Stomach (tissue), 9 donors: ENCODE data around the gene RRAD. TPM values are rescaled to one million over a fixed set of nuclear protein-coding genes. Genes with fewer than 3 reads are reported as not detected.

Experiments
- DNase-seq, 2 donors: peaks; one replicate each; pipeline versions ENCODE4 v3.0.0 to v3.0.0-alpha.2; 2013 to 2019
- H3K27ac ChIP-seq, 5 donors: fragments of 200-600 bp in 4 of 5; sonication (generic) in 4 of 5; one replicate each; pipeline ENCODE4 v1.5.1; 2013 to 2019; ENCODE audit warnings: mild to moderate bottlenecking in 1 of 5, moderate library complexity in 1 of 5
- H3K27me3 ChIP-seq, 3 donors: fragments of 200-600 bp; sonication (generic); one replicate each; pipeline ENCODE4 v1.5.1; 2017 to 2019; ENCODE audit warnings: mixed run types in 1 of 3
- H3K36me3 ChIP-seq, 4 donors: fragments of 200-600 bp; sonication (generic); 1 replicate in 3 of 4; 2 replicates in 1 of 4; pipeline ENCODE4 v1.5.1; 2016 to 2019
- H3K4me1 ChIP-seq, 4 donors: fragments of 200-600 bp; sonication (generic); one replicate each; pipeline ENCODE4 v1.5.1; 2016 to 2019
- H3K4me3 ChIP-seq, 4 donors: fragments of 200-600 bp; sonication (generic) in 3 of 4; one replicate each; pipeline ENCODE4 v1.5.1; 2016 to 2019; ENCODE audit warnings: mild to moderate bottlenecking in 1 of 4
- H3K9me3 ChIP-seq, 4 donors: fragments of 200-600 bp; sonication (generic); one replicate each; pipeline ENCODE4 v1.5.1; 2016 to 2019
- CTCF ChIP-seq, 7 experiments: fragments of 450-650 bp in 4 of 7; fragments of 200-600 bp in 3 of 7; sonication (generic) in 3 of 7; IDR thresholded peaks; one replicate each; pipeline ENCODE4 v1.5.1; 2016 to 2019; ENCODE audit warnings: antibody characterized with exemption in 7 of 7, control low read depth in 2 of 7, mild to moderate bottlenecking in 1 of 7
- EP300 ChIP-seq: sonication (generic); formaldehyde crosslinking; IDR thresholded peaks from one replicate; pipeline ENCODE4 v1.6.1; 2017; ENCODE audit warnings: antibody characterized with exemption
- POLR2A ChIP-seq, 4 donors: fragments of 450-650 bp; IDR thresholded peaks; one replicate each; pipeline ENCODE4 v1.6.1; 2016; ENCODE audit warnings: antibody characterized with exemption in 4 of 4, control low read depth in 2 of 4, mild to moderate bottlenecking in 1 of 4, moderate library complexity in 1 of 4
- POLR2AphosphoS5 ChIP-seq, 3 donors: sonication (generic); formaldehyde crosslinking; IDR thresholded peaks; one replicate each; pipeline ENCODE4 v1.6.1; 2016; ENCODE audit warnings: antibody characterized with exemption in 3 of 3
- WGBS, 5 donors: extraction: QIAGEN DNeasy Blood & Tissue Kit in 3 of 5; methylation state at CpG; one replicate each; pipeline versions ENCODE4 v1.1.5 to v1.1.7; 2013 to 2018; 5-methylcytosine and 5-hydroxymethylcytosine counted together
- intact Hi-C: fragments of 100-400 bp; cut with DNase I; formaldehyde crosslinking; loops from one replicate; pipeline ENCODE4 v1.15.1; 2023; ENCODE audit warnings: low total_unique reads
- polyA plus RNA-seq, 3 donors: library from polyadenylated mRNA; stranded (reverse); fragments of 200-250 nt; gene quantifications; one replicate each; pipeline ENCODE4 v1.2.3, GENCODE V29; 2013
- total RNA-seq, 5 donors: library from RNA; depleted of rRNA; stranded (reverse); fragments of >200 nt; gene quantifications; one replicate each; pipeline versions ENCODE4 v1.1.0 to v1.2.3, GENCODE V29; 2014 to 2016
- donor health status: healthy with polysubstance abuse.
- donor health status: Bipolar disorder and iron deficiency.
- donor health status: healthy.

Gene RRAD
- total and polyA plus RNA-seq, 8 donors = 1.0 to 39.7 (median 3.5) TPM

DNA sequence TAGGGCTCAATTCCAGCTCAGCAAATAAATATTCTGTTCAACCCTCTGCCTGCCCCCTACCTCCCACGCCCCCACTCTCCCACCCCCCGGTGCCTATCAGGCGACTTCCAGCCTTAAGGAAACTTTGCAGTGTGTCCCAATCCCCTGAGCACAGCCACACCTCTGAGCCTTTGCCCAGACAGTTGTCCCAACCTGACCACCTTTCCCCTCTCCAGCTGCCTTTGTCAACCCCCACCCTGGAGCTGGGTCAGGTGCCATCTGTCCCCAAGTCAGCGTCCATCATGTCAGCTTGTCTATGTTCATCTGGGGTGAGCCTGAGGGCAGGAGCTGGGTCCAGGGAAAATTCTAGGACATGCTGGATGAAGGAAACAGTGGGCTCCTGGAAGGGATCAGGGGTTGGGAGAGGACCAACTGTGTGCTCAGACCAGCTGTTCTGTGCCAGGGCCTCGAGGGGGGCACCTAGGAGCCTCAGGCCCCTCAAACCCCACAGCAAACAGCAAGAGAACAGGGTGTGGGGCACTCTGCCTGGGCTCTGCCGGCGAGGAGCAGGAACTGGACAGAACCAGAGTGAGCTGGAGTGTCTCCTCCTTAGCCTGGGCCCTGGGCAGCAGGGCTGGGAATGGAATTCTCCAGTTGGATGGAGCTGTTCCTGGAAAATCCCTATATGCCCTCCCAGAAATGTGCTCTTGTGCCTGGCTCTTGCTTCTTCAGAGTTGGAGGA, 24.5 kb downstream of the RRAD start:
- WGBS, 5 donors = 26 to 39% (median 28%) methylated on average over 4 to 7 of the region's 7 CpGs
- Histone ChIP-seq H3K9me3 (no peaks in the 10 kb centered on the region), H3K4me1 (peaks cover 52 to 93% (median 75%) of the 10 kb centered on the region in 4 donors), H3K36me3 (no peaks in the 10 kb centered on the region), H3K4me3 (no peak overlapping the region), H3K27ac (peak overlapping the region in 4 of 5 donors; percentile 80 to 88 (median 86)), H3K27me3 (no peaks in the 10 kb centered on the region)
- intact Hi-C loops = no loop called here
- DNase-seq = peak in 1 of 2 donors; percentile 74
- no peak for TF ChIP-seq CTCF (IDR thresholded peaks at IDR 0.05)
- peak in 1 of 3 donors; percentile 40 for TF ChIP-seq POLR2AphosphoS5 (IDR thresholded peaks at IDR 0.05)
- TF ChIP-seq EP300 = no peak

GRCh38 chr16:66899945-66900710, 25.2 kb downstream of the RRAD start:
- peak overlapping the region; percentile 56 to 88 (median 85) for H3K27ac ChIP-seq
- intact Hi-C loops = no loop called here
- no peak for TF ChIP-seq POLR2A (IDR thresholded peaks at IDR 0.05)
- peak; percentile 30 to 43 (median 34) for TF ChIP-seq POLR2AphosphoS5 (IDR thresholded peaks at IDR 0.05)
- H3K27me3 ChIP-seq = no peaks in the 10 kb centered on the region
- peaks cover 44 to 92% (median 70%) of the 10 kb centered on the region in 4 donors for H3K4me1 ChIP-seq
- 19 to 24% (median 20%) methylated on average over 9 of the region's 9 CpGs for WGBS, 5 donors
- no peaks in the 10 kb centered on the region for H3K36me3 ChIP-seq
- H3K4me3 ChIP-seq = no peak overlapping the region
- DNase-seq = peak; percentile 87 to 95
- H3K9me3 ChIP-seq = no peaks in the 10 kb centered on the region

DNA sequence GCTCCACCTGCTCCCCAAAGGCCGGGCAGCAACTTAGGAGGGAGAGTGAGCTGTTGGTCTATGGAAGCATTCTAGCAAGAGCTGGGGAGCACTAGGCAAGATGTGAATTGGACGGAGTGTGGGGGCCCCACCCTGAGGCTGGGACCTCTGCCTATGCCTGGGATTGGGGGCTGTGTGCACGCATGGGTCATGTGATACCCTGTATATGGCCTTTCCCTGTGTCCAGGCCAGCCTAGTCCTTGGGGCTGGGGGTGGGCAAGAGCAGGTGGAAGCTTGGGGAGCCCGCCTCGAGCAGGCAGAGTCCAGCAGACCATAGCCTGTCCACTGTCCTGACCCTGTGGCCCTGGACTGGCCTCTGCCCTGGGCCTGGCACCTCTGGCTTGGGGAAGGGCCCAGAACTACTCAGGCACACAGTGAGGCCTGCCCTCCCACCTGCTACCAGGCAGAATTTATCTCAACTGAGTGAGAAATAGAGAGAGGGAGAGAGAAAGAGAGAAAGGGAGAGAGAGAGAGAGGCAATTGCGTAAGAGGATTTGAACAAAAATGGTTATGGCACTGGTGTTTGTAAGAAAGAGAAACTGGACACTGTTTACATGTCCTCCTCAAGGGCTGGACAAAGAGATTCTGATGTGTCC, 25.9 kb downstream of the RRAD start:
- intact Hi-C loops = no loop called here
- Histone ChIP-seq H3K4me3 (no peak overlapping the region), H3K9me3 (no peaks in the 10 kb centered on the region), H3K27ac (peak overlapping the region; percentile 59 to 88 (median 85)), H3K4me1 (peaks cover 37 to 85% (median 63%) of the 10 kb centered on the region in 4 donors), H3K27me3 (no peaks in the 10 kb centered on the region), H3K36me3 (no peaks in the 10 kb centered on the region)
- WGBS, 5 donors = 66 to 89% (median 85%) methylated on average over 4 to 6 of the region's 6 CpGs
- TF ChIP-seq POLR2AphosphoS5 (IDR thresholded peaks at IDR 0.05) (peak in 1 of 3 donors; percentile 40), CTCF (IDR thresholded peaks at IDR 0.05) (no peak), EP300 (no peak), POLR2A (IDR thresholded peaks at IDR 0.05) (no peak)
- no peak for DNase-seq

DNA sequence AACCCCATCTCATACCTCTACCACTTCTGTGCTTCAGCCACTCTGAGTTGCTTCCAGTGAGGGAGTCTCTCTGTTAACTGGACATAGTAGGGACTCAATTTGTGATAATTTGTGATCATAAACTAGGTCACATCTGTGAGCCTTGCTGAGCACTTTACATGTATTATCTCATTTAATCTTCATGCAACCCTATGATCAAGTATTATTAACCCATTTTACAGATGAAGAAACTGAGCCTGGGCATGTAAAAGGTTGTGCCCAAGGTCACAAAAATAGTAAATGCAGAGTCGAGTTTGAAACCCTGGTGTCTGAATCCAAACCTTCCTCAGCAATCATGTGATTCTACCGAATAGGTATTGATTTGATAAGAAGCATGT, 26.4 kb downstream of the RRAD start:
- WGBS, 5 donors = 51 to 62% (median 56%) methylated on average over 2 of the region's 2 CpGs
- intact Hi-C loops = no loop called here

More for the DNA sequence above, 26.4 kb downstream of the RRAD start:
- TF ChIP-seq EP300 (no peak), POLR2A (IDR thresholded peaks at IDR 0.05) (no peak), POLR2AphosphoS5 (IDR thresholded peaks at IDR 0.05) (no peak), CTCF (IDR thresholded peaks at IDR 0.05) (no peak)
- no peaks in the 10 kb centered on the region for H3K27me3 ChIP-seq
- H3K4me1 ChIP-seq = peaks cover 32 to 80% (median 58%) of the 10 kb centered on the region in 4 donors
- DNase-seq = no peak
- no peak overlapping the region for H3K4me3 ChIP-seq
- peak overlapping the region in 4 of 5 donors; percentile 80 to 88 (median 86) for H3K27ac ChIP-seq
- no peaks in the 10 kb centered on the region for H3K9me3 ChIP-seq
- no peaks in the 10 kb centered on the region for H3K36me3 ChIP-seq
